ENCODE measurements around the gene FBXO41.
A peak's percentile ranks its signal among the peaks of the same experiment; 100 is the strongest.

Gene FBXO41

DNA sequence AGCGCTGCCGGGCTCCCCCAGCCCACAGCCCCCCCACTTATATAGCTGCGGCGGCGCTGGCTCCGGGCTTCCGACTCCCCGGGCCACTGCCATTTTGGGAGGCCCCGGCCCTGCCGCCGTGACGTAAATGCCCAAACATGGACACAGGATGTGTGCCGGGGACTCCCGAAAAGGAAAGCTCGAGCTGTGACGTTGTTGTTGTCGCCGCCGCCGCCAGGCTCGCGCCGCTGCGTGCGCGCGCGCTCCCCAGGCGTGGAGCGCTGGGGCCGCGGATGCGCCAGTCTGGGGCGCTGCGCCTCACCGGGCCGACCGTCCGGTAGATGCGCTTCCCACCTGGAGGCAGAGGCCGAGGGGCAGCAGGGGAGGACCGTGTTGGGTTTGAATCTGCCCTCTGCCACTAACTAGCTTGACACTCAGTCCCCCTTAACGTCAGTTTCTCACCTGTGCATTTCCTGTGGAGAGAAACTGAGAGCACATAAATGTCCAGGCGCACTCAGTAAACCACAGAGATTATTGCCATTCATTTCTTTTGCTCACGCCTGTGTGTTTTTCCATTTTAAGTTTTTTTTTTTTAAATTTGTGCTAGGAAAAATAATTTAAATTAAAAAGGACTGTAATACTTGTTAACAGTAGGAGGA is 9.4 kb upstream of the FBXO41 start, which contains the start of gene EGR4:
Gene EGR4, minus strand, starts transcription at position 15 of the 638 bp plus-strand sequence. CDS start 231 bp downstream, outside the sequence.
- peak; percentile 40 for DNase-seq (ENCODE audit: low read depth)
- TF ChIP-seq, protein P1, sequence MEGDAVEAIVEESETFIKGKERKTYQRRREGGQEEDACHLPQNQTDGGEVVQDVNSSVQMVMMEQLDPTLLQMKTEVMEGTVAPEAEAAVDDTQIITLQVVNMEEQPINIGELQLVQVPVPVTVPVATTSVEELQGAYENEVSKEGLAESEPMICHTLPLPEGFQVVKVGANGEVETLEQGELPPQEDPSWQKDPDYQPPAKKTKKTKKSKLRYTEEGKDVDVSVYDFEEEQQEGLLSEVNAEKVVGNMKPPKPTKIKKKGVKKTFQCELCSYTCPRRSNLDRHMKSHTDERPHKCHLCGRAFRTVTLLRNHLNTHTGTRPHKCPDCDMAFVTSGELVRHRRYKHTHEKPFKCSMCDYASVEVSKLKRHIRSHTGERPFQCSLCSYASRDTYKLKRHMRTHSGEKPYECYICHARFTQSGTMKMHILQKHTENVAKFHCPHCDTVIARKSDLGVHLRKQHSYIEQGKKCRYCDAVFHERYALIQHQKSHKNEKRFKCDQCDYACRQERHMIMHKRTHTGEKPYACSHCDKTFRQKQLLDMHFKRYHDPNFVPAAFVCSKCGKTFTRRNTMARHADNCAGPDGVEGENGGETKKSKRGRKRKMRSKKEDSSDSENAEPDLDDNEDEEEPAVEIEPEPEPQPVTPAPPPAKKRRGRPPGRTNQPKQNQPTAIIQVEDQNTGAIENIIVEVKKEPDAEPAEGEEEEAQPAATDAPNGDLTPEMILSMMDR (conservative IDR thresholded peaks at IDR 0.05; ENCODE audit: low read length) = no peak

GRCh38 chr2:73292906-73293533 is 8.7 kb upstream of the FBXO41 start:
- TF ChIP-seq, protein P1 (conservative IDR thresholded peaks at IDR 0.05; ENCODE audit: low read length) = no peak
- H3K4me3 ChIP-seq (ENCODE audit: low read length) = peak overlapping the region; percentile 38; the same call in 1 of the 2 replicates
- no peak for DNase-seq (ENCODE audit: low read depth)

More for the DNA sequence above, 9.4 kb upstream of the FBXO41 start, which contains the start of gene EGR4:
- peak within 1 kb of the TSS; percentile 43 for H3K4me3 ChIP-seq (ENCODE audit: low read length)

DNA sequence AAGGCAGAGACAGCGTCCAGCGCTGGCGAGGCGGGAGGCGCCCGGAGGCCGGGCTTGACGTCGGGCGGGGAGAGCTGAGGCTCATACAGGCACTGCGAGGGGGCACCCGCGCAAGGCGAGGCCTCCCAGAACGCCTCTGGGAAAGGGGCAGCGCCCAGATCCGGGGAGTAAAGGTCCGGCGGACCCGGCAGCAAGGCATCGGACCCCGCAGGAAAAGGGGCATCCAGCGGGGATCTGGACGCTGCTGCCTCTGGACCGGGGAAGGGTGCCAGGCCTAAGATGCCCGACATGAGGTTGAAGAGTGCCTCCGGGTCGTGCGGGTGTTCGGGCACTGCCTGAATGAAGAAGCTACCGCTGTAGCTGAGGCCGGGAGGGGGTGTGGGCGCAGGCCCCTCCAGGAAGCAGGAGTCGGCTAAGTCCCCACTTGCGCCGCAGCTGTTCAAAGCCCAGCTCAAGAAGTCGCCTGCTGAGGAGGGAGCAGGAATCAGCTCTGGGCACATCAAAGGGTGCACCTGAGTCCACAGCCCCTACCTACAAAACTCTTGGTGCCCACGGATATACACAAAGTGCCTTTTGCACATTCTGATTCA is 8.1 kb upstream of the FBXO41 start:
- no peak overlapping the region for H3K4me3 ChIP-seq (ENCODE audit: low read length)
- TF ChIP-seq, protein P1 (conservative IDR thresholded peaks at IDR 0.05; ENCODE audit: low read length) = no peak
- DNase-seq (ENCODE audit: low read depth) = no peak

GRCh38 chr2:73291461-73292315 is 7.4 kb upstream of the FBXO41 start:
- TF ChIP-seq, protein P1 (conservative IDR thresholded peaks at IDR 0.05; ENCODE audit: low read length) = no peak
- H3K4me3 ChIP-seq (ENCODE audit: low read length) = no peak overlapping the region; the same call in 1 of the 2 replicates
- no peak for DNase-seq (ENCODE audit: low read depth)

GRCh38 chr2:73291093-73291460 is 6.8 kb upstream of the FBXO41 start:
- H3K4me3 ChIP-seq (ENCODE audit: low read length) = no peak overlapping the region; the same call in 1 of the 2 replicates
- DNase-seq (ENCODE audit: low read depth) = peak; percentile 21

GRCh38 chr2:73290049-73290839 is 6.0 kb upstream of the FBXO41 start:
- TF ChIP-seq, protein P1 (conservative IDR thresholded peaks at IDR 0.05; ENCODE audit: low read length) = peak; percentile 58
- H3K4me3 ChIP-seq (ENCODE audit: low read length) = no peak overlapping the region
- no peak for DNase-seq (ENCODE audit: low read depth)

More at GRCh38 chr2:73291093-73291460, 6.8 kb upstream of the FBXO41 start:
- TF ChIP-seq, protein P1 (conservative IDR thresholded peaks at IDR 0.05; ENCODE audit: low read length) = no peak
